H1 (cell line): ENCODE measurements around the gene PELO. TPM values are rescaled to one million over a fixed set of nuclear protein-coding genes. Genes with fewer than 3 reads are reported as not detected.

Experiments used
- CTCF ChIA-PET: fragments of 300-600 bp; sonication (Branson Sonifier 250); formaldehyde crosslinking; loops from one replicate; lab custom pipeline; 2021; ENCODE audit not compliant: partially characterized antibody; lab: Charles Lee
- POLR2A ChIA-PET: fragments of 300-600 bp; sonication (Branson Sonifier 250); formaldehyde crosslinking; loops from one replicate; lab custom pipeline; 2021; ENCODE audit warnings: inconsistent platforms; ENCODE audit not compliant: partially characterized antibody; lab: Charles Lee
- DNase-seq, 2 experiments: peaks; one replicate each; pipeline versions ENCODE4 v3.0.0 to v3.0.0-alpha.2; 2010 to 2022; ENCODE audit warnings: low spot score in 2 of 2, low read depth in 1 of 2, mixed read lengths in 1 of 2
- FAIRE-seq: peaks from 2 replicates; lab custom pipeline; 2011; peaks lifted over from hg19 to GRCh38; lab: Jason Lieb, UNC
- H2AFZ ChIP-seq: 2 replicates; pipeline ENCODE4 v1.8.1; 2012; ENCODE audit warnings: low read length, inconsistent platforms
- H2AK5ac ChIP-seq: 2 replicates; pipeline ENCODE4 v1.6.1; 2013; ENCODE audit warnings: low read depth, low read length
- H2BK120ac ChIP-seq: replicated peaks from 2 replicates; pipeline ENCODE3; 2013; ENCODE audit warnings: low read depth, low read length, inconsistent platforms
- H2BK12ac ChIP-seq: 2 replicates; pipeline ENCODE4 v1.6.1; 2013; ENCODE audit warnings: low read depth, low read length
- H2BK15ac ChIP-seq: 2 replicates; pipeline ENCODE4 v1.6.1; 2013; ENCODE audit warnings: low read length
- H2BK20ac ChIP-seq: 2 replicates; pipeline ENCODE4 v1.6.1; 2013; ENCODE audit warnings: low read length
- H2BK5ac ChIP-seq: 2 replicates; pipeline ENCODE4 v1.6.1; 2013; ENCODE audit warnings: low read depth, low read length
- H3K14ac ChIP-seq: 2 replicates; pipeline ENCODE4 v1.6.1; 2013; ENCODE audit warnings: inconsistent platforms; ENCODE audit not compliant: insufficient read length
- H3K18ac ChIP-seq: 2 replicates; pipeline ENCODE4 v1.6.1; 2013; ENCODE audit warnings: low read length; ENCODE audit errors: extremely low read depth
- H3K23ac ChIP-seq: 2 replicates; pipeline ENCODE4 v1.6.1; 2013; ENCODE audit warnings: inconsistent platforms; ENCODE audit not compliant: insufficient read length
- H3K23me2 ChIP-seq: 2 replicates; pipeline ENCODE4 v1.6.1; 2013; ENCODE audit warnings: low read depth, low read length
- H3K27ac ChIP-seq: 2 replicates; pipeline ENCODE4 v1.6.1; 2011; ENCODE audit warnings: low read depth, low read length, inconsistent platforms
- H3K27me3 ChIP-seq, 4 experiments: replicated peaks in 1 of 4; 1 replicate in 1 of 4; 2 replicates in 3 of 4; pipeline versions ENCODE4 v1.6.1 to v1.8.1; 2011 to 2013; ENCODE audit warnings: low read length in 3 of 4, mild to moderate bottlenecking in 3 of 4, inconsistent platforms in 2 of 4, mixed read lengths in 2 of 4, moderate library complexity in 1 of 4; ENCODE audit not compliant: control insufficient read depth in 3 of 4, insufficient read depth in 3 of 4; ENCODE audit errors: extremely low read depth in 1 of 4
- H3K36me3 ChIP-seq, 4 experiments: 2 replicates each; pipeline versions ENCODE4 v1.6.1 to v1.8.1; 2011 to 2013; ENCODE audit warnings: mild to moderate bottlenecking in 4 of 4, low read length in 3 of 4, moderate library complexity in 2 of 4, control low read depth in 1 of 4, inconsistent platforms in 1 of 4; ENCODE audit not compliant: insufficient read depth in 4 of 4, control insufficient read depth in 2 of 4
- H3K4ac ChIP-seq: replicated peaks from 2 replicates; pipeline ENCODE3; 2013; ENCODE audit warnings: low read length, low read depth, mixed read lengths, inconsistent platforms; ENCODE audit not compliant: insufficient read length
- H3K4me1 ChIP-seq, 4 experiments: replicated peaks in 1 of 4; 1 replicate in 1 of 4; 2 replicates in 3 of 4; pipeline versions ENCODE4 v1.6.1 to v1.8.1; 2011 to 2013; ENCODE audit warnings: low read length in 3 of 4, inconsistent platforms in 2 of 4, mixed read lengths in 1 of 4; ENCODE audit not compliant: insufficient read depth in 4 of 4, control insufficient read depth in 3 of 4
- H3K4me2 ChIP-seq, 2 experiments: 2 replicates each; pipeline versions ENCODE4 v1.6.1 to v1.8.1; 2011 to 2013; ENCODE audit warnings: low read depth in 2 of 2, low read length in 2 of 2, control low read depth in 1 of 2, inconsistent platforms in 1 of 2, mild to moderate bottlenecking in 1 of 2; ENCODE audit not compliant: insufficient read depth in 1 of 2
- H3K4me3 ChIP-seq, 4 experiments: fragments of 200-600, 300-600 bp in 1 of 4; sonication (generic), shearing (Covaris generic), sonication (Bioruptor Twin) in 1 of 4; 2 replicates each; pipeline versions ENCODE4 v1.5.1 to v1.8.1; 2011 to 2016; ENCODE audit warnings: low read length in 4 of 4, low read depth in 3 of 4, control low read depth in 2 of 4, inconsistent platforms in 2 of 4, mild to moderate bottlenecking in 2 of 4, mixed read lengths in 1 of 4, moderate library complexity in 1 of 4; ENCODE audit not compliant: insufficient read depth in 2 of 4; ENCODE audit errors: extremely low read depth in 1 of 4
- H3K56ac ChIP-seq: replicated peaks from 2 replicates; pipeline ENCODE3; 2013; ENCODE audit warnings: low read depth, mild to moderate bottlenecking, mixed read lengths, low read length, inconsistent platforms; ENCODE audit not compliant: insufficient read length
- H3K79me1 ChIP-seq: 2 replicates; pipeline ENCODE4 v1.6.1; 2013; ENCODE audit warnings: low read depth, low read length, control low read depth
- H3K79me2 ChIP-seq, 2 experiments: 2 replicates each; pipeline versions ENCODE4 v1.6.1 to v1.8.1; 2012 to 2013; ENCODE audit warnings: low read length in 2 of 2, mild to moderate bottlenecking in 2 of 2, inconsistent platforms in 1 of 2; ENCODE audit not compliant: insufficient read depth in 2 of 2, control insufficient read depth in 1 of 2
- H3K9ac ChIP-seq, 4 experiments: replicated peaks in 1 of 4; 1 replicate in 1 of 4; 2 replicates in 3 of 4; pipeline versions ENCODE4 v1.6.1 to v1.8.1; 2011 to 2013; ENCODE audit warnings: low read depth in 3 of 4, low read length in 3 of 4, control low read depth in 2 of 4, mild to moderate bottlenecking in 2 of 4, moderate library complexity in 2 of 4, inconsistent platforms in 1 of 4; ENCODE audit errors: extremely low read depth in 1 of 4
- H3K9me3 ChIP-seq, 2 experiments: 2 replicates each; pipeline versions ENCODE4 v1.6.1 to v1.8.1; 2012 to 2013; ENCODE audit warnings: mild to moderate bottlenecking in 2 of 2, moderate library complexity in 2 of 2, control low read depth in 1 of 2, inconsistent platforms in 1 of 2, low read depth in 1 of 2, low read length in 1 of 2, mixed read lengths in 1 of 2; ENCODE audit not compliant: insufficient read depth in 2 of 2
- H4K20me1 ChIP-seq, 2 experiments: replicated peaks in 1 of 2; 2 replicates each; pipeline versions ENCODE3 to v1.8.1; 2011 to 2013; ENCODE audit warnings: inconsistent platforms in 2 of 2, low read length in 2 of 2, mild to moderate bottlenecking in 1 of 2; ENCODE audit not compliant: insufficient read depth in 2 of 2, control insufficient read depth in 1 of 2
- H4K5ac ChIP-seq: 2 replicates; pipeline ENCODE4 v1.6.1; 2013; ENCODE audit warnings: low read length, low read depth, mixed read lengths, inconsistent platforms; ENCODE audit not compliant: insufficient read length
- H4K8ac ChIP-seq: 2 replicates; pipeline ENCODE4 v1.8.0; 2013; ENCODE audit warnings: mild to moderate bottlenecking, moderate library complexity, low read length, inconsistent platforms; ENCODE audit not compliant: insufficient read depth; ENCODE audit errors: extremely low read depth
- H4K91ac ChIP-seq: replicated peaks from 2 replicates; pipeline ENCODE3; 2013; ENCODE audit warnings: low read length, mixed read lengths, inconsistent platforms; ENCODE audit not compliant: insufficient read length
- CHD1 ChIP-seq: IDR thresholded peaks from 2 replicates; pipeline ENCODE4 v1.6.1; 2012; ENCODE audit warnings: low read depth, low read length, improper control_type of control experiment
- EZH2 ChIP-seq: fragments of 200-600 bp; sonication (generic); IDR thresholded peaks from 2 replicates; pipeline ENCODE4 v1.7.1; 2012; ENCODE audit warnings: low read depth, mild to moderate bottlenecking, moderate library complexity, low read length, inconsistent platforms; ENCODE audit not compliant: severe bottlenecking
- FOSL1 ChIP-seq: IDR thresholded peaks from 2 replicates; pipeline ENCODE4 v1.6.1; 2011; ENCODE audit warnings: mild to moderate bottlenecking, low read depth, low read length, moderate library complexity; ENCODE audit not compliant: insufficient read depth
- GABPA ChIP-seq: IDR thresholded peaks from 2 replicates; pipeline ENCODE4 v1.6.1; 2011; ENCODE audit warnings: mild to moderate bottlenecking, low read length, moderate library complexity, borderline replicate concordance; ENCODE audit not compliant: insufficient read depth
- KDM1A ChIP-seq: fragments of 200-600, 300-600 bp; sonication (generic); IDR thresholded peaks from 2 replicates; pipeline ENCODE4 v1.7.1; 2016; ENCODE audit warnings: mild to moderate bottlenecking, low read length, borderline replicate concordance
- NRF1 ChIP-seq: IDR thresholded peaks from 2 replicates; pipeline ENCODE4 v1.6.1; 2011; ENCODE audit warnings: mild to moderate bottlenecking, low read depth, low read length, improper control_type of control experiment
- POU5F1 ChIP-seq: IDR thresholded peaks from 2 replicates; pipeline ENCODE4 v1.6.1; 2011; ENCODE audit warnings: low read depth, mild to moderate bottlenecking, low read length, moderate library complexity
- RNF2 ChIP-seq: fragments of 200-900, 300-1000 bp; sonication (generic); IDR thresholded peaks from 2 replicates; pipeline ENCODE4 v1.7.1; 2016; ENCODE audit warnings: borderline replicate concordance, low read depth, mild to moderate bottlenecking, antibody characterized with exemption, low read length; ENCODE audit not compliant: poor library complexity, severe bottlenecking; ENCODE audit errors: missing control alignments
- TAF1 ChIP-seq: IDR thresholded peaks from 2 replicates; pipeline ENCODE4 v1.6.1; 2011; ENCODE audit warnings: mild to moderate bottlenecking, low read depth, low read length
- USF2 ChIP-seq: IDR thresholded peaks from 2 replicates; pipeline ENCODE4 v1.6.1; 2011; ENCODE audit warnings: low read length, improper control_type of control experiment
- YY1 ChIP-seq: IDR thresholded peaks from 2 replicates; pipeline ENCODE4 v1.6.1; 2011; ENCODE audit warnings: low read depth, mild to moderate bottlenecking, low read length
- WGBS, 2 experiments: shearing (Covaris generic) in 1 of 2; methylation state at CpG; one replicate each; pipeline versions ENCODE4 v1.1.6 to v1.1.7; 2013 to 2015; ENCODE audit warnings: low lambda C conversion rate in 2 of 2, mixed read lengths in 2 of 2, inconsistent platforms in 1 of 2, low coverage in 1 of 2, missing lambda C conversion rate in 1 of 2; ENCODE audit not compliant: insufficient replicate concordance in 2 of 2, insufficient coverage in 1 of 2, insufficient read length in 1 of 2; ENCODE audit errors: extremely low coverage in 1 of 2, missing lambda C conversion rate in 1 of 2; 5-methylcytosine and 5-hydroxymethylcytosine counted together
- polyA plus RNA-seq, 7 experiments: library from polyadenylated mRNA; depleted of rRNA in 3 of 7; stranded (reverse) in 5 of 7; unstranded in 2 of 7; fragments of >200 nt in 5 of 7; fragments of 200-250 nt in 2 of 7; gene quantifications; 1 replicate in 5 of 7; 2 replicates in 1 of 7; 4 replicates in 1 of 7; pipeline versions ENCODE4 v1.2.1 to v1.2.3, GENCODE V29; 2011 to 2013; ENCODE audit warnings: missing spikeins in 2 of 7, mixed read lengths in 2 of 7
- total RNA-seq: library from RNA; stranded (reverse); fragmentation: NEBNext Ultra II Directional; extraction: Animal tissue kit (Norgen Biotek cat#: 25700); gene quantifications from 2 replicates; pipeline ENCODE4 v1.2.1, GENCODE V29; 2021
- TF ChIP-seq, protein P1 (sequence below): IDR thresholded peaks from 2 replicates; pipeline ENCODE4 v1.6.1; 2012; ENCODE audit warnings: low read length, inconsistent platforms

Gene PELO
- total and polyA plus RNA-seq, 2 of the 8 experiments (the other 6 are each of a cell fraction or from before 2014, with no cell fraction given), result 10.8 to 18.5 TPM

- Histone ChIP-seq H3K4ac (no peak overlapping the region), H3K9me3 (no peaks in the 10 kb centered on the region), H3K79me1 (no peaks in the 10 kb centered on the region), H3K36me3 (no peaks in the 10 kb centered on the region), H2BK20ac (no peak overlapping the region), H2AK5ac (no peak overlapping the region), H4K8ac (no peak overlapping the region), H3K9ac (no peak overlapping the region), H4K91ac (no peak overlapping the region), H4K5ac (no peak overlapping the region), H3K27ac (no peak overlapping the region), H3K23me2 (no peaks in the 10 kb centered on the region), H3K27me3 (no peaks in the 10 kb centered on the region), H3K18ac (no peak overlapping the region), H2BK15ac (no peak overlapping the region), H4K20me1 (no peaks in the 10 kb centered on the region), H3K14ac (no peak overlapping the region), H3K4me1 (no peaks in the 10 kb centered on the region), H3K4me2 (no peak overlapping the region), H2BK120ac (no peak overlapping the region), H2BK12ac (no peak overlapping the region), H3K56ac (no peak overlapping the region), H3K79me2 (no peaks in the 10 kb centered on the region), H2AFZ (no peak overlapping the region), H3K4me3 (no peak overlapping the region), H2BK5ac (no peak overlapping the region), H3K23ac (no peak overlapping the region)
- POLR2A ChIA-PET, result no interaction called here
- WGBS, 2 experiments, result 90% methylated on average over 2 of the region's 2 CpGs; no CpG with 5 or more reads in 1 of the 2 experiments
- DNase-seq, result no peak
- CTCF ChIA-PET, result no interaction called here
- no peak for FAIRE-seq
- TF ChIP-seq USF2 (no peak), FOSL1 (no peak), RNF2 (no peak), POU5F1 (no peak), EZH2 (no peak), TAF1 (no peak), GABPA (no peak), KDM1A (no peak), YY1 (no peak), CHD1 (no peak), NRF1 (no peak)
- TF ChIP-seq, protein P1, sequence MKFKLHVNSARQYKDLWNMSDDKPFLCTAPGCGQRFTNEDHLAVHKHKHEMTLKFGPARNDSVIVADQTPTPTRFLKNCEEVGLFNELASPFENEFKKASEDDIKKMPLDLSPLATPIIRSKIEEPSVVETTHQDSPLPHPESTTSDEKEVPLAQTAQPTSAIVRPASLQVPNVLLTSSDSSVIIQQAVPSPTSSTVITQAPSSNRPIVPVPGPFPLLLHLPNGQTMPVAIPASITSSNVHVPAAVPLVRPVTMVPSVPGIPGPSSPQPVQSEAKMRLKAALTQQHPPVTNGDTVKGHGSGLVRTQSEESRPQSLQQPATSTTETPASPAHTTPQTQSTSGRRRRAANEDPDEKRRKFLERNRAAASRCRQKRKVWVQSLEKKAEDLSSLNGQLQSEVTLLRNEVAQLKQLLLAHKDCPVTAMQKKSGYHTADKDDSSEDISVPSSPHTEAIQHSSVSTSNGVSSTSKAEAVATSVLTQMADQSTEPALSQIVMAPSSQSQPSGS, result no peak
These were observed 46.6 kb downstream of the PELO start for GRCh38 chr5:52834320-52834719.
